Gastroesophageal sphincter (tissue), 3 donors: ENCODE results near the gene DPM3.

Source experiments
- EP300 ChIP-seq: sonication (generic); formaldehyde crosslinking; IDR thresholded peaks from one replicate; pipeline ENCODE4 v1.6.1; 2017; ENCODE audit warnings: antibody characterized with exemption, mild to moderate bottlenecking
- POLR2A ChIP-seq, 2 donors: fragments of 450-650 bp; IDR thresholded peaks; one replicate each; pipeline ENCODE4 v1.6.1; 2017; ENCODE audit warnings: antibody characterized with exemption in 2 of 2, mild to moderate bottlenecking in 2 of 2, moderate library complexity in 1 of 2
- POLR2AphosphoS5 ChIP-seq: sonication (generic); formaldehyde crosslinking; IDR thresholded peaks from one replicate; pipeline ENCODE4 v1.6.1; 2017; ENCODE audit warnings: antibody characterized with exemption
- TF ChIP-seq, protein P1 (sequence below), 4 experiments: fragments of 200-600 bp in 2 of 4; fragments of 450-650 bp in 2 of 4; sonication (generic) in 1 of 4; IDR thresholded peaks; one replicate each; pipeline ENCODE4 v1.5.1; 2017 to 2019; ENCODE audit warnings: antibody characterized with exemption in 4 of 4, mild to moderate bottlenecking in 2 of 4, moderate library complexity in 2 of 4

DNA sequence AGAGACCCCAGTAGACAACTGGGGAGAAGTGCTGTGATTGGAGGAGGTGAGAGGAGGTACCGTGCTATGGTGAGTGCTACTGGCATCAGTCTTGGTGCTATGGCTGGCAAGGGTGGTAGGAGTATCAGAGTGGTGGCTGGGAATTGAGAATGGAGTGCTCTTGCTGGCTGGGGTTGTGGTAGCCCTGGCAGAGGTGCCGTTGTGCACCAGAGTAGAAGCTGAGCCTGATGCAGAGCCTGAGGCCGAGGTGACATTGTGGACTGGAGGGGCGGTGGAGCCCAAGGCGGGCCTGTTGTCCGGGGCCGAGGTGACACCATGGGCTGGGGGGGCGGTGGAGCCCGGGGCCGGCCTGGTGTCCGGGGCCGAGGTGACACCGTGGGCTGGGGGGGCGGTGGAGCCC lies 47.9 kb upstream of the DPM3 start:
- TF ChIP-seq EP300 (no peak), POLR2A (IDR thresholded peaks at IDR 0.05) (no peak), POLR2AphosphoS5 (no peak)
- TF ChIP-seq, protein P1, sequence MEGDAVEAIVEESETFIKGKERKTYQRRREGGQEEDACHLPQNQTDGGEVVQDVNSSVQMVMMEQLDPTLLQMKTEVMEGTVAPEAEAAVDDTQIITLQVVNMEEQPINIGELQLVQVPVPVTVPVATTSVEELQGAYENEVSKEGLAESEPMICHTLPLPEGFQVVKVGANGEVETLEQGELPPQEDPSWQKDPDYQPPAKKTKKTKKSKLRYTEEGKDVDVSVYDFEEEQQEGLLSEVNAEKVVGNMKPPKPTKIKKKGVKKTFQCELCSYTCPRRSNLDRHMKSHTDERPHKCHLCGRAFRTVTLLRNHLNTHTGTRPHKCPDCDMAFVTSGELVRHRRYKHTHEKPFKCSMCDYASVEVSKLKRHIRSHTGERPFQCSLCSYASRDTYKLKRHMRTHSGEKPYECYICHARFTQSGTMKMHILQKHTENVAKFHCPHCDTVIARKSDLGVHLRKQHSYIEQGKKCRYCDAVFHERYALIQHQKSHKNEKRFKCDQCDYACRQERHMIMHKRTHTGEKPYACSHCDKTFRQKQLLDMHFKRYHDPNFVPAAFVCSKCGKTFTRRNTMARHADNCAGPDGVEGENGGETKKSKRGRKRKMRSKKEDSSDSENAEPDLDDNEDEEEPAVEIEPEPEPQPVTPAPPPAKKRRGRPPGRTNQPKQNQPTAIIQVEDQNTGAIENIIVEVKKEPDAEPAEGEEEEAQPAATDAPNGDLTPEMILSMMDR (IDR thresholded peaks at IDR 0.05) = no peak
